MV-4-11 (cell line): ENCODE results near the gene GOT2.
"Not testable (repeated sequence)": the region's sequence is repeated elsewhere in the genome, so short reads cannot be mapped to it uniquely, and the experiment has no call there.

Source experiments
- DNase-seq: peaks from one replicate; lab custom pipeline; 2025; lab: John Stamatoyannopoulos, UW

GOT2 gene

DNA sequence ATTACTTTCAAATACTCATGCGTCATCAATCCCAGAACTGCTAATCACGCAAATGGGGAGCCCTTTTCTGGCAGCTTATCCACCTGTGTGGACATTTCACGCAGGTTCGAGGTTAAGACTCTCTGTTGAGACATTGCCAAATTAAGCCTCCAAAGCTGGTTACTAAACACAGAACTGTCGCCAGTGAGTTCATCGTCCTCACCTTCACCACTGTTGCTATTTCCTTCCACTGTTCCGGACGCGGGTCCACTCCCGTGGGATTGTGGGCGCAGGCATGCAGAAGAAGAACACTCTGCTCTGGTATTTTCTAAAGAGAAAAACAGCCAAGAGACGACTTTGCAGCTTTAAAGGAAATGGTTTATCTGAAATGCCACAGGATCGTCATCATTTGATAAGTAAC lies 16.1 kb downstream of the GOT2 start:
- no peak for DNase-seq

DNA sequence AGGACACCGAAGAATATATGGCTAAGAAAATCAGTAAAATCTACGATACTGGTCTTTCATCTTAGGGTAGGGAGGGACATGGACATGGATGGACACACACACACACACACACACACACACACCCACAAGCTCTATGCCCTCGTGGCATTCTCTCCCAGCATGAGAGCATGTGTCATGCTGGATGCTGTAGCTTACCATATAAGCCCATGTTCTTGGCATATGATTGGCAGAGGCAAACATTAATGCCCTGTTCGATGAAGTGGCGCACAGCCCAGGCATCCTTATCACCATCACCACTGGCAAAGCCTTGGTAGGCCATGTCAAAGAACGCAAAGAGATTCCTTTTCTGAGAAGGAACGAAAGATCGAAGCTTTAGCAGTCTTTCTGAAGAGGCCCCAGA lies 17.6 kb downstream of the GOT2 start:
- DNase-seq: no peak

DNA sequence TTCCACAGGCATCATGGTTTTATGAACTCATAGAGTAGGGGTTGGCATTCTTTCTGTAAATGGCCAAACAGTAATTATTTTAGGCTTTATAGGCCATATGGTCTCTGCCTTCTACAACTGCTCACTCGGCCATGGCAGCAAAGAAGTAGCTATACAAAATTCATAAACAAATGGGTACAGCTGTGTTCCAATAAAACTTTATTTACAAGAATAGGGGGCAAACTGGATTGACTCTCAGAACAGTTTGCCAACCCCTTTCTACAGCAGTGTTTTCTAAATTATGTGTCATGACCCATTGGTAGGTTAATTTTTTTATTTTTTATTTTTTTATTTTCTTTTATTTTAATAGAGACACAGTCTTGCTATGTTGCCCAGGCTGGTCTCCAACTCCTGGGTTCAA lies 20.4 kb downstream of the GOT2 start:
- no peak for DNase-seq

DNA sequence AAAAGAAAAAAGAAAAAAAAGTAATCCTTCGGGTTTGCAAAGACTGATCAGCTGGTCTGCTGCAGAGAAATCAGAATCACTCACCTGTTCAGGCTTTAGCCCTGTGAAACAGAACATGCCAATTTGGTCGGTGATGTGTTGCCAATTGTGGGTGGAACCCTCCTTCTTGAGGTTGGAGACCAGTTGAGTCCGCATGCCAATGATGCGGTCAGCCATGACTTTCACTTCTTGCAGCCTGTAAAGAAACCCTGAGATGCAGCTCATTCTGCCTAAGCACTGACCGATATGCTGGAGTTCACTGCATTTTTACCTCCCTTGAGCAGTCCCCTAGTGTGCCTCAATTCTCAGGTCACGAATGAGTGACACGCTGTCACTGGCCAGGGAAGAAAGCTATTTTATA lies 24.8 kb downstream of the GOT2 start:
- peak; percentile 47 for DNase-seq

DNA sequence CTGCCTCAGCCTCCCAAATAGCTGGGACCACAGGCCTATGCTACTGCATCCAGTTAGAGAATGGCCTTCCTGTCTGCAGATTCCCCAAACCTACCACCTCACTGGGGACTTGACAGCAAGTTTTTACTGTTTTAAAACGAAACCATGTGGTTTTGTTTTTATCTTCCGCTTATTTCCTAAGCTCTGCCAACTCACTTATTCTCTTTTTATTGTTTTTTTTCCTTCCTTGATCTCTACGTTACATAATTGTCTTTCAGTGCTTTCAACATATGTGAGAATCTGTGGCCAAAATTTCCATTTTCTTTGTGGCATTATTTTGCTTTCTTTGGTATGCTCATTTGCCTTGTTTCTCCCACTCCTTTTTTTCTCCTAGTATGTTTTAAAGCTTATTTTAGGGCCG lies 35.0 kb downstream of the GOT2 start:
- DNase-seq: peak; percentile 94

DNA sequence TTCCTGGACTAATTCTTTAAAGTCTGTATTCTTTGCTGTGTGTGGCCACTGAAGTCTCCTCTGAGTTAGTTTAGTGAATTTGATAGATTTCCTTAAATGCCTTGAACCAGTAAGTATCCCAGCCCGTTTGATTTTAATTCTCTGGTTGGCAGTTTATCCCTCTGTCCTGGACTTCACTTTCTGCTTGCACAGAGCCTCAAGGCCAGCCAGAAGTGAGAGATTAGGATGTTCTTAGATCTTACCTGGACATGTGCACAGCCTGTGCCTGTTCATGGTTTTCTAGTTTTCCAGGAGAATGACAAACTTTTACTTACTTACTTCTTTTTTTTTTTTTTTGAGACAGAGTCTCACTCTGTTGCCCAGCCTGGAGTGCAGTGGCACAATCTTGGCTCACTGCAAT lies 38.7 kb downstream of the GOT2 start:
- no peak for DNase-seq

DNA sequence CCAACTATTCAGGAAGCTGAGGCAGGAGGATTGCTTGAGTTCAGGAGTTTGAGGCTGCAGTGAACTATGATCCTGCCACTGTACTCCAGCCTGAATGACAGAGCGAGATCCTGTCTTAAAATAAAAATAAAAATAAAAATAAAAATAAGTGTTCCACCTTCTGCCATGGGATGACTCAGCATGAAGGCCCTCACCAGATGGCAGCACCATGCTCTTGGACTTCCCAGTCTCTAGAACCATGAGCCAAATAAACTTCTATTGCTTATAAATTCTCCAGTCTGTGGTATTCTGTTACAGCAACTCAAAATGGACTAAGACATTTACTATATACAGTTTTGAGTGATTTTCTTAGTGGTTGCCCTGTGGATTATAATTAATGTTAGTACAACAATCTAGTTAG lies 41.7 kb downstream of the GOT2 start:
- DNase-seq: no peak

DNA sequence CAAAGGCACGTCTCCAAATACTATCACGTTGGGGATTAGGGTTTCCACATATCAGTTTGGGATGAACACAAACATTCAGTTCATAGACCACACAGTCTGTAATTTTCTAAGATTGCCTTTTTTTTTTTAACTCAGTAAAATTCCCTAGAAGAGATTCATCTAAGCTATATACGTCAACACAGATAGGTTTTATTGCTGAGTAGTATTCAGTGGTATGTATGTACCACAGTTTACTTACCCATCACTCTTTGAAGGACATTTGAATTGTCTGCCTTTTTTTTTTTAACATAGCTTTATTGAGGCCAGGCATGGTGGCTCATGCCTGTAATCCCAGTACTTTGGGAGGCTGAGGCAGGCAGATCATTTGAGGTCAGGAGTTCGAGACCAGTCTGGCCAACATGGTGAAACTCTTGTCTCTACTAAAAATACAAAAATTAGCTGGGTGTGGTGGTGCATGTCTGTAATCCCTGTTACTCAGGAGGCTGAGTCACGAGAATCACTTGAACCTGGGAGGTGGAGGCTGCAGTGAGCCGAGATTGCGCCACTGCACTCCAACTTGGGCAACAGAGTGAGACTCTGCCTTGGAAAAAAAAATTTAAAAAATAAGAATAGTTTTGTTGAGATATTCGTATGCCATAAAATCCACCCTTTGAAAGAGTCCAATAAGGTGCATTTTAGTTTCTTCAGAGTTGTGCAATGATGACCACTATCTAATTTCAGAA lies 47.0 kb downstream of the GOT2 start:
- DNase-seq: peak; percentile 16

DNA sequence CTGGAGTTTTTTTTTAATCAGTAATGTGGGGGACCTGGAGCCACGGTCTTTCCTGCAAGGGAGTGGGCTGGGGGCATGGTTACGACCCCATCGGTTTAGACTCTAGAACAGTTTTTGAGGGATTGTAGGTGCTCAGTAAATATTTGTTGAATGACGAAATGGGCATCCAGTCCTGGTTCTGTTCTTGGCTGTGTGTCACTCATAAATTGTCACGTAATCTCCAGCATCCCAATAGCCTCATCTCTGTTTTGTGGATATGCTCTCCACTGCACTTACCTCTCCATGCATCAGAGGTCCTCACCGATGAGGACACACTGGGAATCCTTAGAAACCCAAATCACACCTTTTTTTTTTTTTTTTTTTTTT lies 49.0 kb downstream of the GOT2 start:
- DNase-seq: no peak

DNA sequence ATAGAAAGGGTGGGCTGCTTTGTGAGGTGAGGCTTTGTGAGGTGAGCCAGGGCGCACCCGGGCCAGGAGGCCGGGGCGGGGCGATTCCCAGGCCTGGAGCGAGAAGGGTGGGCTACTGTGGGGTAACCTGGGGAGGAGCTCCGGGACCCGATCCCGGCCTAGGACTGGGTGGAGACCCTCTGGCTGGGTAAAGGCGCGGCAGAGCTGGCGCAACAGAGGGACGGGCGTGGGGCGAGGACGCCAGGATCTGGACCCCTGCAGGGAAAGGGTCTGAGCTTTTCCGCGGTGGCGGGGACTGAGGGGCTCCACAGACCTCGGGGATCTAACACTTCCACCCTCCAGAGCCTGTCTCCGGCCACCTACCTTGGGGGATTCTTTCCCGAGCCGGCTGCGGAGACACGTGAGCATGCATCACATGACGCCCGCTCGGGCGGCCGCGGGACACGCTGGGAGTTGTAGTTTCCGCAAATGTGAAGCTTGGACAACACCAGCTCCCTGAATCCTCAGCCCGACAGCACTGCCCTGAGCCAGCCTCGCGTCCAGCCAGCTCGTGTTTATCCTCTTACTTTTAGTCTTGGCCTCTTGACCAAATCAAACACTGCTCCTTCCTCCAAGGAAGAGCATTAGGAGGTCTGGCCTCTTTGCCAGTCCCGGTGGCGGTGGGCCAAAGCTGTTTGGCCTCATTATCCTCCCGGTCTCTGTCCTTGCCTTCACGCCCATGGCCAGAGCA lies 49.6 kb downstream of the GOT2 start, which contains the start of gene SLC38A7:
TSS of gene SLC38A7 (minus strand) at position 417 of the 730 bp plus-strand sequence. CDS start 4,644 bp downstream, outside the sequence.
- peak; percentile 43 for DNase-seq

DNA sequence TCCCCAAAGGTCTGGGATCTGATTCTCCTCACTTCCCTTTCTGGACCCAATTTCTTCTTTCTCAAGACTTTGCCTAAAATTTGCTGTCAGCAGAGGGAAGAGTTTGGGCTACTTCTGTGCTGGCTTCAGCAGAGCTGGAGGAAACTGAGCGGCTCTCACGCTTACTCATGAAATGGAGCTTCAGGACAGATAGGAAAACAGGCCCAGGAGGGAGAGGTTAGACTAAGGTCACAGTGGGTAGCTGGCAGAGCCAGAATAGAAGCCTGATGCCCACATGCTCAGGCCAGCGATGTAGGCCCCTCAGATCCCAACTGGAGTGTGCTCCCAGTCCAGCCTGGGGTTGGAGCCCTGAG lies 50.1 kb downstream of the GOT2 start:
- DNase-seq: peak; percentile 29

DNA sequence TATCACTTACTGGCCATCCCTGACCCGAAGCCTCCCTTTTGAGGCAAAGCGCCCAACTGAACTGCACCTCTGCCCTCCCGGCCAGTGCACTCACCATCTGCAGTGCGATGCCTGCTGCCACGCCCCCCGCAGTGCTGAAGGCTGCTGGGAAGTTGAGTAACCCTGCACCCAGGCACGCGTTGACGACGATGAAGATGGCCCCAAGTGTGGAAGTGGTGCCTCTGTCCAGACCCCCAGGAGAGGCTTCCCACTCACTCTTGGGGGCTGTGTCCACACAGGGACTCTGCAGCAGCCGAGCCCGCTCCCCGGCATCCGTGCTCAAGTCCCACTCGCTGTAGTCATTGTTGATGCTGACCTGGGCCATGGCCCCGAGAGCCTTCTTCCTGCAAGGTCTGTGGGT lies 54.4 kb downstream of the GOT2 start:
- no peak for DNase-seq

DNA sequence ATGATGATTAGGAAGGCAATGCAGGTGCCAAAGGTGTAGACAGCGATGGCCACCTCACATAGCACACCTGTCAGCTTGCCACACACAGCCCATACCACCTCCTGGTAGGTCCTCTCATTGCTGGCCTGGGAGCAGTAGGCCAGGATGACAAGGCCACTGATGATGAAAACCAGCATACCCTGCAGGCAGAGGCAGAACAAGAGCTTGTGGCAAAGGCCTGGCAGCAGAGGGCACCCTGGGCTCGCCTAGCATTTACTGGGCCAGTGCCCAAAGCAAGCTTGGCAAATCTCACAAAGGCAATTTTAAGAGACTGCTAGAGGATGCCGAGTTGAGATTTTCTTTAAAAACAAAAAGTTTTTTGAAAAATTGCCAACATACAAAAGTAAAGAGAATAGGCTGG lies 55.4 kb downstream of the GOT2 start:
- DNase-seq: peak; percentile 35

DNA sequence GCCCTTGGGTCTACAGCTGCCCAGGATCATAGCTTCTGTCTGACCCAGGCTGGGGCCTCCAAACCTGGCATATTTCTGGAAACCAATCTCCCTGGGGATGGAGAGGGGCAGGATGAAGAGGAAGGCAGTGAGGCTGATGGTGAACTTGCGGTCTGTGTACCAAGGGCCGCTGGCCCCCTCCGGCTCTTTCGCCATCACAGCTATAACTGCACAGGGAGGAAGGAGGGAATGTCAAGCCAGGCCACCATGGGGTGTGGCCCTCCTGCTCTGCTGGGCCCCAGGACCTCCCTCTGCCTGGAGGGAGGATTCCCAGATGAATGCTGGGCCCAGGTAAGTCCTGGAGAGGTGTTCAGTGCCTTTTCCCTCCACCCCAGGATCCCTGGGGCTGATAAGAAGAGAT lies 55.8 kb downstream of the GOT2 start:
- DNase-seq: no peak

DNA sequence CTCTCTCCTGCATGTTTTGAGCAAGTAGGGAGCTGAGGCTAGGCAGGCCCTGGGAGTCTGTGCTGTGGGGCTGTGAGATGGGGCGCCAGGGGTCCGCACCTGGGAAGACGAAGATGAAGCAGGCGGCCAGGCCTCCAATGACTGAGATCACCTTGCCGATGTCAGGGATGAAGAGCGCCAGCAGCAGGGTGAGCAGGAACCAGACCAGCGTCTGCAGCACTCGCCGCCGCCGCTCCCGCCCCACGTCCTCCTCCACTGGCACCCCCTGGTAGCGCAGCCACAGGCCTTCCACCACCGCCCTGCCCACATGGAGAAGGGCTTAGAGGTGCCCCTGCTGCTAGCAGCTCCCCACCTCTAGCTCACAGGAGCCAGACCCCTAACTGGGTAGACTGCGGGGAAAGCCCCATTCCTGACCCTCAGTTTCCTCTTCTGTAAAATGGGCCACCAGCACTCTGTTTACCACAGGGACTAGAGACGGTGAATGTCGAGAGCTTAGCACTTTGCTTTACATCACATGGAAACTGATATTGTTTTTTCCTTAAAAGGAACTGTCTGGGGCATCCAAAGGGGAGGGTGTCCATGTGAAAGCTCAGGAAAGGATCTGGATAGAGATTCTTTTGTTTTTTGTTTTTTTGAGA lies 63.1 kb downstream of the GOT2 start:
- DNase-seq: no peak

DNA sequence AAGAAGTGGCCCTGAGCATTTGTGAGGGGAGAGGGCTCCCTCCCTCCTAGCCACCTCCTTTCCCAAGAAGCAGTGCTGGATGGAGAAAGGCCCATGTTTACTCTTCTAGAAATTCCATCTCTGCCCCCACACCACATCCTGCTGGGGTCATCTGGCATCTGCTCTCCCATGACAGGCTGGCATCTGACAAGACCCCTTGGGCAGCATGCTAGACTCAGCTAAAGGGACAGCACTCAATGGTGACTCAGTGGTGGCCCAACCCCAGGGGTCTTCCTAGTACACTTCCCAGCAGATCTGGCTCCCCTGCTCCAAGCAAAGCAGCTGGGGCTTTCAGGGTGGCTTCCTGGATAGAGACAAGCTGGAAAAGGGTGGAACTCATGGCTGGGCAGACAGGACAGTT lies 63.9 kb downstream of the GOT2 start:
- DNase-seq: no peak

DNA sequence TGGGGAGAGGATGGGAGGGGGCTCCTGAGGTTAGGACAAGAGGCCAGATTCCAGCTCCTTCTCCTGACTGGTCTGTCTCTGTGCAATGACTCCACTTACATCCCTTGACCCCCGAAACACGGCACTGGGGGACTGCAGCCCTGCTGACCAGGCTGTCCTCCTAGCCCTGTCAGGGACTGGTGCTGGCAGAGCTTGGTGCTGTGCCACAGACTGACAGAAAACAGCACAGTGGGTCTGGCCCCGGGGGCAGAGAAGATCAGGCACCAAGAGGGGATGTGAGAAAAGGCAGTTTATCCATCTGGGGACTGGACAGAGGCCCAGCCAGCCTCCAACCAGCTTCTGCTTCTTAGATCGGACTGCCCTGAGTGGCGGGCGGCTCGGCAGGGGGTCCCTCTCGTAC lies 68.9 kb downstream of the GOT2 start:
- DNase-seq: no peak

DNA sequence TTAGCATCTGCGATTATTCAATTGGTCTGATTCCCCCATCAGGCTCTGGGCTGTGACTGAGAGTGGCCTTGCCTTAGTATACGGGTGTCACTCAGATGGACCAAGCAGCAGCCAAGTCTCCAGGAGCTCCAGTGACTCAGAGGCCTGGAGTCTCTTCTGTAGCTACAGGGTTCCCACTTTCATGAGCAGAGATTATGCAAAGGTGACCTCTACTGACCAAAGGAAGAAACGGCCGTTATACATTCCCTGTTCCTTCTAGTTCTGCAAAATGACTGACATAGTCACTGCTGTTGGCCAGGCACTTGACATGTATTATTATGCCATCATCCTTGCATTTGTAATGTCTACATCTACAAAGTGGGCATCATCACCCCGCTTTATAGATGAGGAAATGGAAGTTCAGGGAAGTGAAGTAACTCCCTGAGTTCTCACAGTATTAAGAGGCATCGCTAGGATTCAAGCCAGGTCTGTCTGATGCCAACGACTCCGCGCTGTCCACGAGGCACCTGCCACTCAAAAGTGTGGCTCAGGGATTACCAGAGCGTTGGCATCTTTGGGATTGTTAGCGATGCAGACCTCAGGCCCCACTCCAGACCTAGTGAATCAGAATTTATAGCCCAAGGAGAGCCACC lies 72.8 kb downstream of the GOT2 start:
- DNase-seq: peak; percentile 88

DNA sequence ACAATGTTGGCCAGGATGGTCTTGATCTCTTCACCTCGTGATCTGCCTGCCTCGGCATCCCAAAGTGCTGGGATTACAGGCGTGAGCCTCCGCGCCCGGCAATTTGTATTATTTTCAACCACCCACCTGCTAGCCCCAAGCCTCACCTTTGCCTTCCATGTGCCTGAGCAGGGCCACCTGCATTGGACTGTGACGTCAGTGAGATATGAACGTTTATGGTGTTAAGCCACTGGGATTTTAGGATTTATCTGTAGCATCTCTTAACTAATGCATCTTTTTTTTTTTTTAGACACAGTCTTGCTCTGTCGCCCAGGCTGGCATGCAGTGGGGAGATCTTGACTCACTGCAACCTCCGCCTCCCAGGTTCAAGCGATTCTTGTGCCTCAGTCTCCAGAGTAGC lies 74.2 kb downstream of the GOT2 start:
- not testable (repeated sequence) for DNase-seq

DNA sequence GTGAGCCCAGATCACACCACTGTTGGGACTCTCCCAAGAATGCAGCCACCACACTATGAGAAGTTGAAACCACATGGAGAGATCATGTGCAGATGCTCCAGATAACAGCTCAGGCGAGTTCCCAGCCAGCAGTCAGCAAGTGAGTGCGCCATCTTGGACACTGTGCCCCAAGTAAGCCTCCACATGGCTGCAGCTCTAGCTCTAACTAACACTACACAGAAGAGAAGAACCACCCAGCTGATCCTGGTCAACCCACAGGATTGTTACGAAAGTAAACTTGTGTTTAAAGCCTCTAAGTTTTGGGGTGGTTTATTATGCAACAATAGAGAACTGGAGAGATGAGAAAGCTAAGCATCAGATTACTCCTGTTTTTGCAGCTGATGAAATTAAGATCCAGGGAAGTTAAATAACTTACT lies 75.3 kb downstream of the GOT2 start:
- peak; percentile 97 for DNase-seq
